Naive thymus-derived CD8-positive, alpha-beta T cell (primary cell): ENCODE measurements around the gene MRPL4. TPM values are rescaled to one million over a fixed set of nuclear protein-coding genes. Genes with fewer than 3 reads are reported as not detected.
A peak's percentile ranks its signal among the peaks of the same experiment; 100 is the strongest.
"Not testable (repeated sequence)": the region's sequence is repeated elsewhere in the genome, so short reads cannot be mapped to it uniquely, and the experiment has no call there.

Experiments used
- ATAC-seq, 2 donors: fragments of 150-1000 bp; cut with Tn5 transposase in 1 of 2; sonication (Bioruptor Pico), chemical (Tn5 transposase) in 1 of 2; 1 replicate in 1 of 2; 2 replicates in 1 of 2; pipeline ENCODE4 v1.10.0; 2021; ENCODE audit warnings: mild to moderate bottlenecking in 2 of 2, moderate library complexity in 2 of 2
- POLR2A ChIA-PET: fragments of 350-600 bp; sonication (Branson Sonifier 250); formaldehyde crosslinking; loops from one replicate; lab custom pipeline; 2021; ENCODE audit warnings: antibody characterized with exemption; lab: Charles Lee
- DNase-seq, 10 donors: peaks; one replicate each; pipeline versions ENCODE4 v3.0.0 to v3.0.0-alpha.2; 2020 to 2022
- H3K27ac Mint-ChIP-seq, 10 donors: one replicate each; pipeline ENCODE4 v1.8.0; 2020 to 2022; ENCODE audit warnings: mild to moderate bottlenecking in 10 of 10, mixed read lengths in 10 of 10, moderate library complexity in 4 of 10, inconsistent platforms in 1 of 10
- H3K27me3 Mint-ChIP-seq, 5 donors: one replicate each; pipeline ENCODE4 v1.8.0; 2021 to 2022; ENCODE audit warnings: mixed read lengths in 5 of 5
- H3K36me3 Mint-ChIP-seq, 3 donors: one replicate each; pipeline ENCODE4 v1.8.0; 2020 to 2022; ENCODE audit warnings: mixed read lengths in 3 of 3, mild to moderate bottlenecking in 2 of 3, inconsistent platforms in 1 of 3
- H3K4me1 Mint-ChIP-seq, 4 donors: one replicate each; pipeline ENCODE4 v1.8.0; 2021 to 2022; ENCODE audit warnings: mixed read lengths in 4 of 4
- H3K4me3 Mint-ChIP-seq, 10 donors: one replicate each; pipeline ENCODE4 v1.8.0; 2020 to 2022; ENCODE audit warnings: mild to moderate bottlenecking in 10 of 10, mixed read lengths in 10 of 10, moderate library complexity in 6 of 10, inconsistent platforms in 1 of 10
- H3K9me3 Mint-ChIP-seq, 9 donors: one replicate each; pipeline ENCODE4 v1.8.0; 2020 to 2022; ENCODE audit warnings: mixed read lengths in 9 of 9, mild to moderate bottlenecking in 3 of 9, inconsistent platforms in 1 of 9, moderate library complexity in 1 of 9
- polyA plus RNA-seq, 3 donors: library from polyadenylated mRNA; unstranded; fragments of 300-500 nt; fragmentation: Illumina TruSeq; gene quantifications; one replicate each; pipeline ENCODE4 v1.2.3, GENCODE V29; 2021
- total RNA-seq, 8 experiments: library from RNA in 2 of 8; stranded (reverse) in 2 of 8; gene quantifications; one replicate each; pipeline ENCODE4 v1.2.3 and lab custom pipeline; 2021 to 2026

Gene MRPL4
- total and polyA plus RNA-seq, 5 experiments from 2014 or later: 25.3 to 50.8 (median 47.9) TPM

- POLR2A ChIA-PET: interaction anchor here (0.6 kb wide), 1 partner anchor 24 kb away, joined by 3 read pairs; no protein-coding TSS in a partner anchor
- Mint-ChIP-seq H3K36me3 (no peaks in the 10 kb centered on the region), H3K27me3 (no peaks in the 10 kb centered on the region), H3K4me3 (peak overlapping the region; percentile 69 to 93 (median 83)), H3K27ac (peak overlapping the region in 8 of 10 donors; percentile 57 to 91 (median 80)), H3K4me1 (peaks cover 10 to 45% (median 27%) of the 10 kb centered on the region in 4 donors), H3K9me3 (no peaks in the 10 kb centered on the region)
- DNase-seq (peak in 1 of 10 donors; percentile 30), ATAC-seq (no peak)
Observed at GRCh38 chr19:10231612-10232228, 20.3 kb upstream of the MRPL4 start.

GRCh38 chr19:10233946-10234345 lies 18.1 kb upstream of the MRPL4 start:
- Mint-ChIP-seq H3K4me3 (no peak overlapping the region), H3K27ac (peak overlapping the region in 2 of 10 donors; percentile 53 to 55), H3K4me1 (peaks cover 12 to 46% (median 26%) of the 10 kb centered on the region in 4 donors), H3K36me3 (no peaks in the 10 kb centered on the region), H3K9me3 (no peaks in the 10 kb centered on the region), H3K27me3 (no peaks in the 10 kb centered on the region)
- no peak for ATAC-seq
- POLR2A ChIA-PET: interaction anchor here (0.6 to 2.4 kb wide), 3 partner anchors 16 to 371 kb away, joined by 4 to 7 read pairs (median 4); no protein-coding TSS in a partner anchor
- DNase-seq: no peak

DNA sequence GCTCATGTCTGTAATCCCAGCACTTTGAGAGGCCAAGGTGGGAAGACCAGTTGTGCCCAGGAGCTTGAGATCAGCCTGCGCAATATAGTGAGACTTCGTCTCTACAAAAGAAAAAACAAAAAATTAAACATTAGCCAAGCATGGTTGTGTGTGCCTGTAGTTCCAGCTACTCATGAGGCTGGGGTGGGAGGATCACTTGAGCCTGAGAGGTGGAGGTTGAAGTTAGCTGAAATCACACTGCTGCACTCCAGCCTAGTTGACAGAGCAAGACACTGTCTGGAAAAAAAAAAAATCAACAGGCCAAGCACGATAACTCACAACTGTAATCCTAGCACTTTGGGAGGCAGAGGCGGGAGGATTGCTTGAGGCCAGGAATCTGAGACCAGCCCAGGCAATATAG lies 17.0 kb upstream of the MRPL4 start:
- POLR2A ChIA-PET: interaction anchor here (0.7 to 2.5 kb wide), 7 partner anchors 15 to 858 kb away, joined by 3 to 8 read pairs (median 4); partner anchors contain the start of genes FDX2, MRPL4 and PPAN
- H3K4me3 Mint-ChIP-seq: peak overlapping the region in 7 of 10 donors; percentile 3 to 88 (median 36)
- H3K36me3 Mint-ChIP-seq: no peaks in the 10 kb centered on the region
- H3K9me3 Mint-ChIP-seq: no peaks in the 10 kb centered on the region
- DNase-seq: no peak
- H3K27me3 Mint-ChIP-seq: no peaks in the 10 kb centered on the region
- ATAC-seq: no peak
- peak overlapping the region in 6 of 10 donors; percentile 57 to 97 (median 79) for H3K27ac Mint-ChIP-seq
- peaks cover 8 to 43% (median 17%) of the 10 kb centered on the region in 4 donors for H3K4me1 Mint-ChIP-seq

DNA sequence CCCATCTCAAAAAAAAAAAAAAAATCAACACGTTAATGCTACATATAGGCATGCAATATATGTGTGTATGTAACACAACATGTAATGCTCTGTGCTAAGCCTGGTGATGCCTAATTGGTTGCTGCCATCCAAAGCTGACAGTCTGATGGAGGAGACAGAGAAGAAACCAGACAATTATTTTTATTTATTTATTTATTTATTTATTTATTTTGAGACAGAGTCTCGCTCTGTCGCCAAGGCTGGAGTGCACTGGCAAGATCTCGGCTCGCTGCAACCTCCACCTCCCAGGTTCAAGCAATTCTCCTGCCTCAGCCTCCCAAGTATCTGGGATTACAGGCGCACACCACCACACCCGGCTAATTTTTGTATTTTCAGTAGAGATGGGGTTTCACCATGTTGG lies 16.6 kb upstream of the MRPL4 start:
- not testable (repeated sequence) for DNase-seq, H3K36me3 Mint-ChIP-seq, H3K9me3 Mint-ChIP-seq, ATAC-seq, H3K27me3 Mint-ChIP-seq
- POLR2A ChIA-PET: interaction anchor here (0.7 to 2.5 kb wide), 8 partner anchors 15 to 128 kb away, joined by 3 to 9 read pairs (median 5); partner anchors contain the start of genes DNMT1, FDX2, MRPL4 and PPAN
- peaks cover 8 to 40% (median 17%) of the 10 kb centered on the region in 4 donors for H3K4me1 Mint-ChIP-seq
- H3K4me3 Mint-ChIP-seq: peak overlapping the region in 7 of 10 donors; percentile 36 to 91 (median 88)
- H3K27ac Mint-ChIP-seq: peak overlapping the region in 9 of 10 donors; percentile 82 to 99 (median 97)

GRCh38 chr19:10237702-10238101 lies 14.3 kb upstream of the MRPL4 start:
- H3K4me1 Mint-ChIP-seq: peaks cover 8 to 30% (median 15%) of the 10 kb centered on the region in 4 donors
- peak overlapping the region in 1 of 10 donors; percentile 16 for H3K4me3 Mint-ChIP-seq
- H3K27ac Mint-ChIP-seq: peak overlapping the region in 5 of 10 donors; percentile 35 to 82 (median 59)
- no peaks in the 10 kb centered on the region for H3K36me3 Mint-ChIP-seq
- no peaks in the 10 kb centered on the region for H3K27me3 Mint-ChIP-seq
- no peaks in the 10 kb centered on the region for H3K9me3 Mint-ChIP-seq
- ATAC-seq (no peak), DNase-seq (no peak)
- POLR2A ChIA-PET: interaction anchor here (0.7 kb wide), 1 partner anchor 162 kb away, joined by 4 read pairs; no protein-coding TSS in a partner anchor

GRCh38 chr19:10238172-10238783 lies 13.7 kb upstream of the MRPL4 start:
- Mint-ChIP-seq H3K9me3 (no peaks in the 10 kb centered on the region), H3K4me1 (peaks cover 8 to 30% (median 15%) of the 10 kb centered on the region in 4 donors), H3K27ac (peak overlapping the region in 6 of 10 donors; percentile 21 to 82 (median 56)), H3K27me3 (no peaks in the 10 kb centered on the region), H3K4me3 (peak overlapping the region in 1 of 10 donors; percentile 16), H3K36me3 (no peaks in the 10 kb centered on the region)
- POLR2A ChIA-PET: no interaction called here
- ATAC-seq: no peak
- no peak for DNase-seq

- H3K4me3 Mint-ChIP-seq, H3K9me3 Mint-ChIP-seq, H3K36me3 Mint-ChIP-seq, H3K27ac Mint-ChIP-seq, H3K27me3 Mint-ChIP-seq, POLR2A ChIA-PET, DNase-seq, ATAC-seq: not testable (repeated sequence)
- peaks cover 0 to 12% (median 1%) of the 10 kb centered on the region in 4 donors for H3K4me1 Mint-ChIP-seq
Observed at GRCh38 chr19:10241826-10242449, 10.1 kb upstream of the MRPL4 start.

- ATAC-seq (no peak), DNase-seq (no peak)
- H3K9me3 Mint-ChIP-seq: no peaks in the 10 kb centered on the region
- H3K4me3 Mint-ChIP-seq: no peak overlapping the region
- H3K27me3 Mint-ChIP-seq: no peaks in the 10 kb centered on the region
- no peaks in the 10 kb centered on the region for H3K36me3 Mint-ChIP-seq
- POLR2A ChIA-PET: no interaction called here
- no peak overlapping the region for H3K27ac Mint-ChIP-seq
- H3K4me1 Mint-ChIP-seq: peaks cover 0 to 10% (median 0%) of the 10 kb centered on the region in 4 donors
Observed at GRCh38 chr19:10243606-10244005, 8.4 kb upstream of the MRPL4 start.

DNA sequence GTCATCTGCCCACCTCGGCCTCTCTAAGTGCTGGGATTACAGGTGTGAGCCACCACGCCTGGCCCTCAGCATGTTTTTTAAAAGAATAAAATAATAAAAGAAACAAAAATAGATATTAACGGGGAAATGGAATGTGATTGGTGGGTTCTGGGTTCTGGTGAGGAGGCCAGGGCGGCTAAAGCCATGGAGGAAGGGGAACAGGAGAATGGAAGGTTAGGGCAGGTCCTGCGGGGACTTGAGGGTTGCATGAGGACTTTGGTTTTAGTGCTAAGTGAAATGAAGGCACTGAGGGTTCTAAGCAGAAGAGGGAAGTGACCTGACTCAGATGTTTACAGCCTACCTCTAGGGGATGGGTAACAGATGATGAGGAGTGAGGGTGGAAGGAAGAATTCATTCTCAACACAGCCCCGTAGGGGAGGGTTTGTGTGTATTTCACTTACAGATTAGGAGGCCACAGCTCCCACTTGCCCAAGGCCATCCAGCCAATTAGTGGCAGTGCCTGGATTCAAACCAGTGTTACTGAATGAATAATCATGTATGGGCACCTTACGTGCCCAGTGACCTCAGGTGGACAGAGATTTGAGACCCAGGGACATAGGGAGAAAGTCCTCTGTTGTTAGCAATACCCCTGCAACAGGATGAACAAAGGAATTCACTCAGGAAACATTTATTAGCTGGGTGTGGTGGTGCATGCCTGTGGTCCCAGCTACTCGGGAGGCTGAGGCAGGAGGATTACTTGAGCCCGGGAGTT lies 6.7 kb upstream of the MRPL4 start:
- H3K9me3 Mint-ChIP-seq: no peaks in the 10 kb centered on the region
- ATAC-seq (no peak), DNase-seq (no peak)
- POLR2A ChIA-PET: no interaction called here
- peak overlapping the region in 2 of 10 donors; percentile 33 to 56 for H3K27ac Mint-ChIP-seq
- no peaks in the 10 kb centered on the region for H3K36me3 Mint-ChIP-seq
- H3K27me3 Mint-ChIP-seq: no peaks in the 10 kb centered on the region
- no peak overlapping the region for H3K4me3 Mint-ChIP-seq
- H3K4me1 Mint-ChIP-seq: peaks cover 0 to 6% (median 2%) of the 10 kb centered on the region in 4 donors

GRCh38 chr19:10246511-10246910 lies 5.5 kb upstream of the MRPL4 start:
- H3K4me3 Mint-ChIP-seq: no peak overlapping the region
- H3K27ac Mint-ChIP-seq: no peak overlapping the region
- H3K4me1 Mint-ChIP-seq: peaks cover 0 to 11% (median 4%) of the 10 kb centered on the region in 4 donors
- POLR2A ChIA-PET: interaction anchor here (1.0 kb wide), 1 partner anchor 10 kb away, joined by 3 read pairs; no protein-coding TSS in a partner anchor
- no peaks in the 10 kb centered on the region for H3K27me3 Mint-ChIP-seq
- ATAC-seq (no peak), DNase-seq (no peak)
- H3K9me3 Mint-ChIP-seq: no peaks in the 10 kb centered on the region
- no peaks in the 10 kb centered on the region for H3K36me3 Mint-ChIP-seq

GRCh38 chr19:10252707-10253106 lies 693 bp downstream of the MRPL4 start:
- H3K36me3 Mint-ChIP-seq: peaks cover 5 to 43% (median 10%) of the 10 kb centered on the region in 3 donors
- no peak for ATAC-seq
- H3K27me3 Mint-ChIP-seq: no peaks in the 10 kb centered on the region
- peak overlapping the region; percentile 37 to 99 (median 94) for H3K27ac Mint-ChIP-seq
- peaks cover 12 to 39% (median 29%) of the 10 kb centered on the region in 4 donors for H3K4me1 Mint-ChIP-seq
- H3K9me3 Mint-ChIP-seq: no peaks in the 10 kb centered on the region
- POLR2A ChIA-PET: interaction anchor here (0.5 to 1.1 kb wide), 4 partner anchors 13 to 449 kb away, joined by 3 to 4 read pairs (median 3); partner anchors contain the start of gene DNMT1
- peak overlapping the region; percentile 94 to 100 (median 98) for H3K4me3 Mint-ChIP-seq
- no peak for DNase-seq

DNA sequence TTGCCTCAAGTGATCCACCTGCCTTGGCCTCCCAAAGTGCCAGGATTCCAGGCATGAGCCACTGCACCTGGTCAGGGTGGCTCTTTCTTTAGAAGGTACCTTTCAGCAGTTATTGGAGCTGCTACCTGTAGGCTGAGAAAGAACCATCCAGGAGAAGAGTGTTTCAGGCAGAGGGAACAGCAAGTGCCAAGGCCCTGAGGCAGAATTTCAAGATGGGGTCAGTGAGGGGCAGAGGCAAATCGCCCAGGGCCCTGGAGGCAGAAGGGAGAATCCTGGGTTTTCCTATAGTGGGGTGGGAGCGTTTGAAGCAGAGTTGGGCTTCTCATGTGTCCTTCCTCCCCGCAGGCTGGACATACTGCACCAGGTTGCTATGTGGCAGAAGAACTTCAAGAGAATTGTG lies 2.2 kb downstream of the MRPL4 start:
- H3K9me3 Mint-ChIP-seq: no peaks in the 10 kb centered on the region
- peak overlapping the region in 7 of 10 donors; percentile 25 to 98 (median 45) for H3K4me3 Mint-ChIP-seq
- no peak for DNase-seq
- H3K27me3 Mint-ChIP-seq: no peaks in the 10 kb centered on the region
- peak overlapping the region in 2 of 10 donors; percentile 25 to 29 for H3K27ac Mint-ChIP-seq
- ATAC-seq: no peak
- POLR2A ChIA-PET: no interaction called here
- H3K4me1 Mint-ChIP-seq: peaks cover 12 to 43% (median 32%) of the 10 kb centered on the region in 4 donors
- peaks cover 5 to 55% (median 10%) of the 10 kb centered on the region in 3 donors for H3K36me3 Mint-ChIP-seq
